Brain pericyte (primary cell): ENCODE measurements around the gene TAGLN2.
A peak's percentile ranks its signal among the peaks of the same experiment; 100 is the strongest.

Source experiments
- DNase-seq: peaks from one replicate; pipeline ENCODE4 v3.0.0-alpha.2; 2012; ENCODE audit warnings: low read depth, low spot score

Gene TAGLN2

GRCh38 chr1:159924791-159925718 lies at the start of gene TAGLN2:
TSS of gene TAGLN2 (minus strand) at chr1:159925507. CDS start at chr1:159920509, 4,998 bp downstream.
- DNase-seq: peak; percentile 69

- no peak for DNase-seq
Measured at GRCh38 chr1:159974350-159974965, 49.2 kb upstream of the TAGLN2 start.

GRCh38 chr1:159973350-159973940 lies 48.1 kb upstream of the TAGLN2 start:
- no peak for DNase-seq

- DNase-seq: no peak
Measured at GRCh38 chr1:159972443-159973205, 47.3 kb upstream of the TAGLN2 start.

GRCh38 chr1:159970932-159971342 lies 45.6 kb upstream of the TAGLN2 start:
- no peak for DNase-seq

GRCh38 chr1:159968901-159969300 lies 43.6 kb upstream of the TAGLN2 start:
- DNase-seq: no peak

GRCh38 chr1:159965263-159965662 lies 40.0 kb upstream of the TAGLN2 start:
- no peak for DNase-seq

GRCh38 chr1:159964144-159964543 lies 38.8 kb upstream of the TAGLN2 start:
- DNase-seq: no peak

GRCh38 chr1:159962176-159962575 lies 36.9 kb upstream of the TAGLN2 start:
- no peak for DNase-seq

GRCh38 chr1:159961636-159962035 lies 36.3 kb upstream of the TAGLN2 start:
- DNase-seq: no peak

- DNase-seq: no peak
Measured at GRCh38 chr1:159960721-159961381, 35.5 kb upstream of the TAGLN2 start.

GRCh38 chr1:159959451-159959850 lies 34.1 kb upstream of the TAGLN2 start:
- DNase-seq: no peak

- no peak for DNase-seq
Measured at GRCh38 chr1:159958719-159959380, 33.5 kb upstream of the TAGLN2 start.

GRCh38 chr1:159957824-159958268 lies 32.5 kb upstream of the TAGLN2 start:
- no peak for DNase-seq

- no peak for DNase-seq
Measured at GRCh38 chr1:159955456-159955855, 30.1 kb upstream of the TAGLN2 start.

GRCh38 chr1:159953536-159954515 lies 28.5 kb upstream of the TAGLN2 start, which contains the start of gene SLAMF9:
TSS of gene SLAMF9 (minus strand) at chr1:159954237. CDS start at chr1:159954137, 100 bp downstream.
- no peak for DNase-seq

GRCh38 chr1:159952932-159953331 lies 27.6 kb upstream of the TAGLN2 start:
- DNase-seq: no peak

GRCh38 chr1:159951551-159951950 lies 26.2 kb upstream of the TAGLN2 start:
- DNase-seq: no peak

- DNase-seq: no peak
Measured at GRCh38 chr1:159951016-159951415, 25.7 kb upstream of the TAGLN2 start.
